HepG2 (cell line): ENCODE measurements around the gene ART3. TPM values are rescaled to one million over a fixed set of nuclear protein-coding genes. Genes with fewer than 3 reads are reported as not detected.

Source experiments
- ATAC-seq: fragments of 200-7000 bp; cut with Tn5 transposase; 3 replicates; pipeline ENCODE4 v1.9.1; 2020; ENCODE audit warnings: mild to moderate bottlenecking, moderate library complexity
- BruUV-seq: library from RNA; stranded (reverse); fragments of 400-500 nt; replicated peaks from 2 replicates; lab custom pipeline; 2021; lab: Mats Ljungman, UMichigan
- CTCF ChIA-PET: fragments of 300-600 bp; formaldehyde crosslinking; extraction: SDS; loops from one replicate; lab custom pipeline; 2021; ENCODE audit warnings: low total read pairs, inconsistent platforms, low intra/inter-chr PET ratio; lab: Yijun Ruan, JAX
- POLR2A ChIA-PET: fragments of 350-600 bp; sonication (Branson Sonifier 250); formaldehyde crosslinking; loops from one replicate; lab custom pipeline; 2020; ENCODE audit warnings: antibody characterized with exemption, inconsistent platforms; lab: Yijun Ruan, JAX
- DNase-seq: peaks from one replicate; pipeline ENCODE4 v3.0.0-alpha.2; 2015; ENCODE audit warnings: low spot score
- FAIRE-seq: peaks from 3 replicates; lab custom pipeline; 2011; peaks lifted over from hg19 to GRCh38; lab: Jason Lieb, UNC
- H2AFZ ChIP-seq: one replicate; pipeline ENCODE4 v1.6.1; 2011; ENCODE audit warnings: low read length, inconsistent platforms
- H3K27ac ChIP-seq: fragments of 300-600 bp; 3 replicates; pipeline ENCODE4 v1.8.0; 2011; ENCODE audit warnings: mixed run types, mild to moderate bottlenecking, mixed read lengths, low read length, inconsistent platforms; ENCODE audit not compliant: insufficient read depth; ENCODE audit errors: extremely low read length
- H3K27me3 ChIP-seq, 2 experiments: fragments of 200-600 bp in 1 of 2; 2 replicates in 1 of 2; 3 replicates in 1 of 2; pipeline versions ENCODE4 v1.6.0 to v1.8.0; 2011; ENCODE audit warnings: low read length in 2 of 2, mild to moderate bottlenecking in 2 of 2, moderate library complexity in 2 of 2, inconsistent platforms in 1 of 2; ENCODE audit not compliant: insufficient read depth in 2 of 2, control insufficient read depth in 1 of 2
- H3K36me3 ChIP-seq, 2 experiments: fragments of 200-600 bp in 1 of 2; replicated peaks in 1 of 2; 2 replicates in 1 of 2; 3 replicates in 1 of 2; pipeline versions ENCODE4 v1.5.1 to v1.8.0; 2011; ENCODE audit warnings: low read length in 2 of 2, inconsistent platforms in 1 of 2; ENCODE audit not compliant: insufficient read depth in 2 of 2, control insufficient read depth in 1 of 2
- H3K4me1 ChIP-seq: 2 replicates; pipeline ENCODE4 v1.5.1; 2012; ENCODE audit warnings: low read length, inconsistent platforms; ENCODE audit not compliant: insufficient read depth
- H3K4me2 ChIP-seq: 2 replicates; pipeline ENCODE4 v1.6.0; 2011; ENCODE audit warnings: low read depth, low read length, inconsistent platforms
- H3K4me3 ChIP-seq, 3 experiments: fragments of 200-600 bp in 1 of 3; sonication (generic), shearing (Covaris generic) in 1 of 3; replicated peaks in 1 of 3; 2 replicates each; pipeline ENCODE4 v1.5.1; 2011 to 2016; ENCODE audit warnings: low read length in 3 of 3, inconsistent platforms in 2 of 3, low read depth in 2 of 3, mild to moderate bottlenecking in 2 of 3, control low read depth in 1 of 3, mixed read lengths in 1 of 3; ENCODE audit not compliant: insufficient read depth in 1 of 3
- H3K79me2 ChIP-seq: one replicate; pipeline ENCODE4 v1.6.1; 2011; ENCODE audit warnings: low read length, inconsistent platforms; ENCODE audit not compliant: insufficient read depth
- H3K9ac ChIP-seq: 2 replicates; pipeline ENCODE4 v1.6.0; 2011; ENCODE audit warnings: mild to moderate bottlenecking, low read depth, low read length, inconsistent platforms; ENCODE audit not compliant: insufficient read depth
- H3K9me3 ChIP-seq: 2 replicates; pipeline ENCODE4 v1.5.1; 2012; ENCODE audit warnings: mild to moderate bottlenecking, low read length
- H4K20me1 ChIP-seq: 2 replicates; pipeline ENCODE4 v1.6.0; 2011; ENCODE audit warnings: inconsistent platforms, mild to moderate bottlenecking, low read length, moderate library complexity; ENCODE audit not compliant: insufficient read depth
- ATF7 ChIP-seq, 2 experiments: fragments of 450-650 bp in 1 of 2; sonication (generic) in 1 of 2; formaldehyde crosslinking in 1 of 2; IDR thresholded peaks; 2 replicates each; pipeline versions ENCODE4 v1.4.0 to v1.6.1; 2016 to 2020; ENCODE audit warnings: antibody characterized with exemption in 1 of 2, mild to moderate bottlenecking in 1 of 2, missing genetic modification reagents in 1 of 2
- CREB1 ChIP-seq, 2 experiments: fragments of 450-650 bp in 1 of 2; IDR thresholded peaks; 2 replicates each; pipeline ENCODE4 v1.6.1; 2016 to 2017; ENCODE audit warnings: control low read depth in 1 of 2, mild to moderate bottlenecking in 1 of 2, missing compliant biosample characterization in 1 of 2, missing genetic modification characterization in 1 of 2
- HNRNPL ChIP-seq: fragments of 200-400 bp; formaldehyde crosslinking; IDR thresholded peaks from 2 replicates; pipeline ENCODE4 v1.6.1; 2017; ENCODE audit warnings: mild to moderate bottlenecking, low read depth, low read length
- KDM4B ChIP-seq: sonication (generic); formaldehyde crosslinking; IDR thresholded peaks from 2 replicates; pipeline ENCODE4 v1.4.0; 2020; ENCODE audit warnings: missing genetic modification reagents
- NFYB ChIP-seq: sonication (generic); formaldehyde crosslinking; IDR thresholded peaks from 2 replicates; pipeline ENCODE4 v1.4.0; 2020; ENCODE audit warnings: missing genetic modification reagents
- STAG1 ChIP-seq: sonication (generic); formaldehyde crosslinking; IDR thresholded peaks from 2 replicates; pipeline ENCODE4 v1.4.0; 2020; ENCODE audit warnings: missing genetic modification reagents
- USF2 ChIP-seq, 2 experiments: sonication (generic) in 1 of 2; formaldehyde crosslinking in 1 of 2; IDR thresholded peaks; 2 replicates each; pipeline versions ENCODE4 v1.5.1 to v1.6.1; 2011 to 2020; ENCODE audit warnings: borderline replicate concordance in 1 of 2, low read depth in 1 of 2, low read length in 1 of 2, mild to moderate bottlenecking in 1 of 2, missing genetic modification reagents in 1 of 2, moderate library complexity in 1 of 2
- ZBTB21 ChIP-seq: sonication (generic); formaldehyde crosslinking; IDR thresholded peaks from 2 replicates; pipeline ENCODE4 v1.4.0; 2020; ENCODE audit warnings: missing genetic modification reagents
- ZFY ChIP-seq: sonication (generic); formaldehyde crosslinking; IDR thresholded peaks from 2 replicates; pipeline ENCODE4 v1.4.0; 2020; ENCODE audit warnings: missing genetic modification reagents
- ZNF124 ChIP-seq: sonication (generic); formaldehyde crosslinking; IDR thresholded peaks from 2 replicates; pipeline ENCODE4 v1.4.0; 2020; ENCODE audit warnings: missing genetic modification reagents
- ZNF232 ChIP-seq: sonication (generic); formaldehyde crosslinking; IDR thresholded peaks from 2 replicates; pipeline ENCODE4 v1.4.0; 2020; ENCODE audit warnings: missing genetic modification reagents, borderline replicate concordance
- ZNF34 ChIP-seq: sonication (generic); formaldehyde crosslinking; IDR thresholded peaks from 2 replicates; pipeline ENCODE4 v1.4.0; 2020; ENCODE audit warnings: mild to moderate bottlenecking, missing genetic modification reagents, borderline replicate concordance
- ZNF343 ChIP-seq: sonication (generic); formaldehyde crosslinking; IDR thresholded peaks from 2 replicates; pipeline ENCODE4 v1.4.0; 2020; ENCODE audit warnings: mild to moderate bottlenecking, missing genetic modification reagents
- ZNF460 ChIP-seq: sonication (generic); formaldehyde crosslinking; IDR thresholded peaks from 2 replicates; pipeline ENCODE4 v1.5.1; 2020; ENCODE audit warnings: missing genetic modification reagents, mild to moderate bottlenecking, borderline replicate concordance
- ZNF652 ChIP-seq: IDR thresholded peaks from 2 replicates; pipeline ENCODE4 v1.6.1; 2016; ENCODE audit warnings: low read depth, borderline replicate concordance
- ZNF816 ChIP-seq: sonication (generic); formaldehyde crosslinking; IDR thresholded peaks from 2 replicates; pipeline ENCODE4 v1.8.0; 2022; ENCODE audit warnings: missing genetic modification reagents, mild to moderate bottlenecking, borderline replicate concordance
- WGBS: methylation state at CpG from one replicate; pipeline ENCODE4 v1.1.6; 2017; ENCODE audit warnings: low lambda C conversion rate; 5-methylcytosine and 5-hydroxymethylcytosine counted together
- in situ Hi-C: cut with HindIII; loops from 2 replicates; pipeline ENCODE4 v1.10.0; 2017; ENCODE audit warnings: low pct_unique_long_range_greater_than_20kb; ENCODE audit not compliant: extremely low pct_ligation_motif_present
- intact Hi-C: fragments of 100-400 bp; cut with micrococcal nuclease; formaldehyde crosslinking; loops from one replicate; pipeline ENCODE4 v1.10.0; 2022; ENCODE audit not compliant: unreplicated experiment
- polyA plus RNA-seq, 8 experiments: library from polyadenylated mRNA; depleted of rRNA in 3 of 8; stranded (reverse) in 7 of 8; unstranded in 1 of 8; fragments of >200 nt; fragmentation: Illumina TruSeq in 4 of 8; extraction: Trizol in 4 of 8; gene quantifications; 2 replicates each; pipeline versions ENCODE4 v1.2.1 to v1.2.3, GENCODE V29; 2011 to 2016; ENCODE audit warnings: low read depth in 4 of 8, missing spikeins in 1 of 8, mixed read lengths in 1 of 8; ENCODE audit not compliant: insufficient read depth in 1 of 8
- total RNA-seq, 5 experiments: library from RNA; depleted of rRNA; stranded (reverse); fragments of >200 nt; fragmentation: Illumina TruSeq; extraction: Trizol; gene quantifications; 2 replicates each; pipeline ENCODE4 v1.2.3, GENCODE V29; 2016; ENCODE audit warnings: low read depth in 1 of 5

ART3 gene
- total and polyA plus RNA-seq, 2 of the 13 experiments (the other 11 are each of a cell fraction or from before 2014, with no cell fraction given), result not detected

GRCh38 chr4:76087007-76087769 lies 12.7 kb downstream of the ART3 start (continued):
- TF ChIP-seq ZNF124 (CRISPR knock-in tag), result peak; percentile 71; the same call in 1 of the 2 replicates

GRCh38 chr4:76088719-76089118 lies 14.2 kb downstream of the ART3 start:
- no peak for TF ChIP-seq NFYB (CRISPR knock-in tag)
- TF ChIP-seq ZNF652 (CRISPR knock-in tag), result no peak
- TF ChIP-seq ZNF34, result no peak
- no peak for TF ChIP-seq ZBTB21 (CRISPR knock-in tag)
- no peak for TF ChIP-seq ZFY (CRISPR knock-in tag)
- no peak for TF ChIP-seq ZNF343
- no peak for TF ChIP-seq ZNF232
- peak; percentile 91 for TF ChIP-seq ATF7 (IDR thresholded peaks at IDR 0.05)
- no peak for TF ChIP-seq ATF7 (CRISPR knock-in tag; IDR thresholded peaks at IDR 0.05)
- TF ChIP-seq USF2 (IDR thresholded peaks at IDR 0.05; ENCODE audit: low read depth, low read length), result no peak
- TF ChIP-seq USF2 (CRISPR knock-in tag; IDR thresholded peaks at IDR 0.05; ENCODE audit: borderline replicate concordance), result no peak
- TF ChIP-seq ZNF460, result no peak
- no peak for TF ChIP-seq HNRNPL
- TF ChIP-seq KDM4B (CRISPR knock-in tag), result no peak
- no peak for TF ChIP-seq ZNF816
- TF ChIP-seq STAG1, result no peak
- TF ChIP-seq CREB1 (IDR thresholded peaks at IDR 0.05), result peak; percentile 48; the same call in 1 of the 2 replicates
- no peak for TF ChIP-seq CREB1 (CRISPR knock-in tag; IDR thresholded peaks at IDR 0.05)
- peaks cover 13% of the 10 kb centered on the region for H3K4me1 ChIP-seq
- no peak overlapping the region for H3K4me3 ChIP-seq
- no peak overlapping the region for H2AFZ ChIP-seq
- ChIA-PET POLR2A (no interaction called here), CTCF (no interaction called here)
- H4K20me1 ChIP-seq, result no peaks in the 10 kb centered on the region
- WGBS, result 70% methylated on average over 2 of the region's 2 CpGs
- H3K4me2 ChIP-seq, result no peak overlapping the region
- no peaks in the 10 kb centered on the region for H3K36me3 ChIP-seq
- no TSS peak for BruUV-seq
- no peak for DNase-seq
- no peak for ATAC-seq
- intact Hi-C loops, result loop anchor here (5.0 kb wide), 1 partner anchor 171 kb away; no protein-coding TSS in a partner anchor
- H3K27ac ChIP-seq, result no peak overlapping the region
- H3K9me3 ChIP-seq, result no peaks in the 10 kb centered on the region
- H3K27me3 ChIP-seq, result no peaks in the 10 kb centered on the region
- no peak overlapping the region for H3K9ac ChIP-seq
- in situ Hi-C loops, result no loop called here
- FAIRE-seq, result no peak
- no peaks in the 10 kb centered on the region for H3K79me2 ChIP-seq
